Activated CD4-positive, alpha-beta T cell treated with anti-CD3 and anti-CD28 coated beads, Interleukin-2, amount 50 U/mL, for 48 hours (primary cell): Measurements from ENCODE around the gene ZRANB2.

ENCODE experiments used
- DNase-seq, 2 experiments: peaks; one replicate each; pipeline ENCODE4 v3.0.0-alpha.2; 2020

ZRANB2 gene

GRCh38 chr1:71080739-71081696 lies at the start of gene ZRANB2:
Gene ZRANB2 (minus strand): TSS chr1:71081035. CDS start chr1:71080995, 40 bp downstream.
- peak; percentile 88 to 92 for DNase-seq

DNA sequence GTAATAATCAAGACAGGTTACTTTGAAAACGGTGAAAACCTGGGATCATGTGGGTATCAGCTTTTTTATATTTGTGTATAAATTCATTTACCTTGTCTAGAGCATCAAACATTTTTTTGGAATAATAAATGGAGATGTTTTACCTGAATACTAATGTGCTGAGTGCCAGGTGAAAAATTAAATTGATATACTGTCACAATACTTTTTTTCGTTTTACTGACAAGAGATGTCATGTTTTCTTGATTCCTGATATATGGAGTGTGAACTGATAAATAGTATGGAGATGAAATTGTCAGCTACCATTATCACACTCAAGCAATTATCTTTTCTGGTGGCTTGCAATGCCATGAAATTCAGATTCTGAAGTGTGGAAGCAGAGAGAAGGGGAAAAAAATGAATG lies 47.2 kb upstream of the ZRANB2 start:
- DNase-seq: no peak

DNA sequence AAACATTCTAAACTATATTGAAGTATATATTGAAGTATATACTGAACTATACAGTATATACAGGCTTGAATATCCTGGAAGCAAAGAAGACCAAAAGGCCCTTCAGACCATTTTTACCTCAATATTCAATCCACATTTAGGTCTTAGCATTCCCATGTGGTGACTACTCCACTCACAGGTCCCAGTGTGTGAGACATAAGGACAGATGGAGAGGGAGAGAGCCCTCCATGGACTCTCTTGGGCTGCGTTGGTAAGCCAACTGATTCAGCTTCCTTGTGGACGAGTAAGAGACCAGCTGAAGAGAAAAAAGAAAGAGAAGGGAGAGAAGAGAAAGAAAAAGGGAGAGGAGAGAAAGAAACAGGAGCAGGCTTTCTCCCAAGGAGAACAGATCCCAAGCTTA lies 37.3 kb upstream of the ZRANB2 start:
- no peak for DNase-seq

DNA sequence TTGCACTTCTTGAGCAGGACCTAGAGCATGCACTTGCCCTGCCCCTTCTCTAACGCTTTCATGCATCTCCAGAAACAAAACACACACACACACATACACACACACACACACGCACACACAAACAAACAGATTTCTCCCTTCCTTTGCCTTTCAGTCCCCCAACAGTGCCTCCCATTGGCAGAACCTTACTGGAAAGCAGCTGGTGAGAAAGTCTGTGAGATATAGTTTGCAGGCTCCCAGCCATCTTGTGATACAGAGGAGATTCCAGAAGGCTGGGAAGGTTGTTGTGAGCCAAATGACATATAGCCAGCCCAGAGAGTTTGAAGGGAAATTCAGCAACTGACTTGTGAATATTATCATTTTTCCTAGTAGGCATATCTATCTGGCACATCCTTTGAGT lies 35.9 kb upstream of the ZRANB2 start:
- no peak for DNase-seq

GRCh38 chr1:71106658-71107322 lies 26.0 kb upstream of the ZRANB2 start:
- DNase-seq: no peak

- no peak for DNase-seq
These were observed 23.6 kb upstream of the ZRANB2 start for GRCh38 chr1:71104417-71104816.

GRCh38 chr1:71101839-71102376 lies 21.1 kb upstream of the ZRANB2 start:
- DNase-seq: no peak

DNA sequence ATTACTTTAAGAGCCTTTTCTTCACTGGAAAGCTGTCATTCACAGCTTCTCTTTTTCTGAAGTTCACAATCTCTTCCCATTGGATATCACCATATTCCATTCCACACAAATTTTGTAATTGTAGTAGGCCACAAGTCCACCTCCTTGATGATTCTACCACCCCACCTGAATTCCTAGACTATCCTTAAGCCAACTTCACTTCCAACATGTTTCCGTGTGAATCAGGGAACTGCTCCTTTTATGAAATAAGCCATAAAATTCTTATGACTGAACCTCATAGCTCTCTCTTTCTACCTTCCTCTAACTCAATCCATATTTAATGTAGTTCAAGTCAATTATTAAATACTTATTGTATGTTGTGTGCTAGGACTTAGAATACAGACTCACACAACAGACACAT lies 16.6 kb upstream of the ZRANB2 start:
- no peak for DNase-seq

GRCh38 chr1:71094913-71095312 lies 14.1 kb upstream of the ZRANB2 start:
- DNase-seq: no peak

GRCh38 chr1:71093938-71094337 lies 13.1 kb upstream of the ZRANB2 start:
- DNase-seq: no peak

DNA sequence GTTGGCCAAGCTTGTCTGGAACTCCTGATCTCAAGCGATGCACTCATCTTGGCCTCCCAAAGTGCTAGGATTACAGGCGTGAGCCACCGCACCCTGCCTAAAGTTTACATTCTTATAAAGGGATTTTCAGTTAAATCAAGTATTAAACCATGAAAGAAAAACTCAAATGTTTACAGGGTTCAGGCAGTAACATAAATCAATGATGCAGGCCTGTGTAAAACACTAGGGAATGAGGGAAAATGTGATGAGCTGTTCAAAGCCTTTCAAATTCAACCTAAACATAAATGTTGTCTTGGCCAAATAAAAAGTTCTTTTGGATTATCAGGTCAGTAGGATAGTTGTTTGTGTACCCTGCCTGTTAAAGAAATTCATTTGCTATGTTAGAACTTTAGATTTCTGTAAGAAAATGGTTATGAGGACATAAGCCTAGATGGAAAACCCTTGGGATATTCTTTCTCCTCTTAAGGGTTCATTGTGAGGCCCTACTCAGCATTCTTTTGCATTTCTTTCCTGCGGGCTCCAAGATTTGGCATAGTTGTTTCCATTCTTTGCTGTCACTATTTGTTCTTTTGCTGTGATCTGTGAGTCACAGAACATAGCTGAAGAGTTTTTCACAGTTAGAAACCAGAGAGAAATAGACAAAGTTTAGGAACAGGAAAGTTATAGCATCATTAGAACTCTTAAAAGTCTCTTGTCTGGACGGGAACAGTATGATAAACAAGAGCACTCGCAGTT lies 8.9 kb upstream of the ZRANB2 start:
- no peak for DNase-seq

- no peak for DNase-seq
These were observed 7.9 kb upstream of the ZRANB2 start for GRCh38 chr1:71088645-71089287.

- no peak for DNase-seq
These were observed 6.9 kb upstream of the ZRANB2 start for GRCh38 chr1:71087713-71088112.

GRCh38 chr1:71087060-71087459 lies 6.2 kb upstream of the ZRANB2 start:
- no peak for DNase-seq

GRCh38 chr1:71086331-71086730 lies 5.5 kb upstream of the ZRANB2 start:
- no peak for DNase-seq

- DNase-seq: no peak
These were observed 2.4 kb upstream of the ZRANB2 start for GRCh38 chr1:71083271-71083670.

- DNase-seq: peak in 1 of 2 experiments; percentile 11
These were observed 854 bp upstream of the ZRANB2 start for GRCh38 chr1:71081697-71082080.

- peak in 1 of 2 experiments; percentile 29 for DNase-seq
These were observed 551 bp downstream of the ZRANB2 start for GRCh38 chr1:71080230-71080738.

- DNase-seq: no peak
These were observed 6.2 kb downstream of the ZRANB2 start for GRCh38 chr1:71074681-71075080.

DNA sequence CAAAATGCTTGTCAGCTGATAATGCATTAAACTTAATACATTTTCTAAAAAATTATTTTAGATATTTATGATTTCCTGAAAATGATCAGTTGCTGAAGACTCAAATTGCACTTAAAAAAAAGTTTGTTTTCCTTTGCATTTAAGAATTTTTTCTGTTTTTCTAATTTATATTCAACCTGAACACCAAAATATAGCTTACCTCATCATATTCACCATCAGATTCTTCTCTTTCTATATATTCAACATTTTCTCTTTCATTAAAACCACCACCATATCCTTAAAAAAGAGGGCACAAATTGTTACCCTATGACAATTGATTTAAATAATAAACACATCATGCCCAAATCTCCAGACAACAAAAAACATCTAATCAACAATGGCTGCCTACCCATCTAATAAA lies 8.6 kb downstream of the ZRANB2 start:
- DNase-seq: no peak

- DNase-seq: no peak
These were observed 9.1 kb downstream of the ZRANB2 start for GRCh38 chr1:71071720-71072119.
